ENCODE data around the gene OSCP1.

Gene OSCP1

DNA sequence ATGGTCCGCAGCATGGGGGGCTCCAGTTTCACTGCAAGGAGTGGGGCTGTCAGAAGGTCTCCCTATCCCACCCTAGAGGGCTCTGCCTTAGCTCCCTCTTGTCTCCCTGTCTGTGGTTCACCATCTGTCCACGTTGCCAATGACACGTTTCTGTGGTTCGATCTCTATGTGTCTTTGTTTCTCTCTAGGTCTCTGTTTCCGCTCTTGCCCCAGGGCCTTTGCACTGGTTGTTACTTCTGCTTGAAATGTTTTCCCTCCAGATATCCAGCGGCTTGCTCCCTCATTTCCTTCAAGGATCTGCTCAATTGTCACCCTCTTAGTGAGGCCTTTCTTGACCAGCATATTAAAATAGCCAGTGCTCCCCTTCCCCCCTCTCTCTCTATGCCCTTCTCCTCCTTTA, 22.4 kb upstream of the OSCP1 start:
- no peak for DNase-seq (ENCODE audit: low read depth, low spot score)

DNA sequence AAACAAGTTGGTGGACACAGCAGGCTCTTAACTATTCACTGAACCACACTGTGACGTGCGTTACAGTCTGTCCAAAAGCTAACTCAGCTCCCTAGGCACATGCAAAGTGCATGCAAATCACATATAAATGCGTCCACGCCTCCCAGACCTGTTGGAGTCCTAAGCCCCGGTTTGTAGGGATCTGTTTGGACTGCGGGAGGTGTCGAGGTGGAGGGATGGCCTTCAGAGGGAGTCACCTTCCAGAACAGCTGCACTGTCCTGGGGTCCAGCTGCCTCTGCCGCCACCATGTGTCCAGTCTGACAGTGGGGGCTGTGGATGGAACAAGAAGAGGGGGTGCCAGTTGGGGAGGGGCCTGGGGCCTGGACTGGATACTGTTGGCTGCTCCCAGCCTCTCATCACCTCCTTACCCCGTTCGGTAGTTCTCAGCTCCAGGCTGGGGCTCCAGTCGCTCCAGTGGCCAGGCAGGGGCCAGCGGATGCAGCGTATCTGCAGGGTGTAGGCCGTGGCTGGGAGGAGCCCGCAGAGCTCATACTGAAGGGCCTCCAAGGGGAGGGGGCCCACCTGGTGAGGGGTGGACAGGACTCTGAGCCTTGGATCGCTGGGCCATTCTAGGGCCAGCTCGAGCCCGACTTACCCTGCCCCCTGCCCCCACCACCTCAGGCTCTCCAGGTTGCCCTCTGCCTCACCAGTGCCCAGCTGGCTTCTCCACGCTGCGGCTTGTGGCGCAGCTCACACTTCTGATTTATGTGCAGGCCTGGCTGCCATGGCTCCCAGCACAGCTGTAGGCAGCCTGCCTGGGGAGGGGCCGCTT, 21.8 kb upstream of the OSCP1 start:
- DNase-seq (ENCODE audit: low read depth, low spot score), result no peak

DNA sequence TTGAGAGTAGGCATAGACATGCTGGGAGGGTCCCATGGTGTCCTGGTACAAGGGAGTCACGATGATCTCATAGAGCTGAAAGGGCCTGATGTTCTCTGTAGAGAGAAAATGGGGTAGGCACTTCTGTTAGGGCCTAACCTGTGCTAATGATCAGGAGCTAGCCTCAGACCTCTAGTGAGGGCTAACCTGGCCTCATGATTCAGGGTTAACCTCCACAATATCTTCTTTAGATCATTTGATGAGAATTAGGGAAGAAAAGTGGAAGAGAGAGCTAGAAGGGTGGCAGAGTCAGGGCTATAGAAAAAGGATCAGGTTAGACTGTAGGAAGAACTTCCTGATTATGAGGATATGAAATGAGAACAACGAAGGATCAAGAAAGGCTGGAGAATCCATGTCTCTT, 18.9 kb upstream of the OSCP1 start:
- no peak for DNase-seq (ENCODE audit: low read depth, low spot score)

DNA sequence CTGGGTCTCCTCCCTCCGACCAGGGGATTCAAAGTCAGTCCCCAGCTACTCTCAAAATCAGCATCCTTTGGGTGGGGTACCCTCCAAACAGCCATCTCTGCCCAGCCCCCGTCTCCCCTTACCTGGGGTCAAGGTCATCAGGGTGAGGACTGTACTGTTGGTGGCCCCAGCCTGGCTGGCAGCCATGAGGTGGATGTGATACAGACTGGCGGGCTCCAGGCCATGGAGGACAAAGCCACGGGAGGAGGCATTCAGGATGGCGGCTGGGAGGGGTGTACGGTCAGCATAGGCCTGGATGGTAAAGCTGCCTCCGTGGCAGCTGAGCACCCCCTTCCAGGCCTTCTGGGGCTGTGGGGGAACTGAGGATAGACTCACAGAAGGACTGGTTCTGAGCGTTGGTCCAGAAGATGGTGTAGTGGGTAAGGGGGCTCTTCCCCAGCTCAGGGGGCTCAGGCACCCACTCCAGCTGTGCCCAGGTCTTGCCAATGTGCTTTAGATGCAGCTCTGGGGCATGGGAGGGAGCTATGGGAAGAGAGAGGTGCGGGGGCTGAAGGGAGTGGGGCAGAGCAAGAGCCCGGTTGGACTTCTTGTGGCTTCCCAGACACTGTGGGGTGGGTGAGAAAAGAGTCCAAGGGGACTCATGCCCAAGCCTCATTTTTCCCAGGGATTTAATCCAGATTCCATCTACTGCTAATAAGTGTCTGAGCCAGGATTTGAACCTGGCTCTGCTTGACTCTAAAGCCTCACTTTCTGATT, 17.6 kb upstream of the OSCP1 start:
- no peak for DNase-seq (ENCODE audit: low read depth, low spot score)

DNA sequence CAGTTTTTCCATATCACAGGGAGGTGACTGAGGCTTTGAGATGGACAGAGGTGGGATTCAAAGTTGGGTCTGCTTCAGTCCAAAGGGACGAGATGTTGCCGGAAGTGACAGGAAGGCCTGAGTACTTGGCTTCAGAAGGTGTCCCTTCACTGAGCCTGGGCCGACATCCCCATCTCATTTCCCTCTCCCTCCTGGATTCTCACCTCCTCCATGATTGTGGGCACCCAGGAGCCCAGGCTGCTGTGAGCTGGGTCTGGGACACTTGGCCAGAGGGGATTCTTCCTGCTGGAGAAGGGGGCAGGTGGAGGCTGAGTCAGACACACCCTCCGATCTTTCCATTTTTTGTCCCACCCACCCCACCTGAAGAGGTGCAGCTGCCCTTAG, 16.8 kb upstream of the OSCP1 start:
- DNase-seq (ENCODE audit: low read depth, low spot score), result no peak

DNA sequence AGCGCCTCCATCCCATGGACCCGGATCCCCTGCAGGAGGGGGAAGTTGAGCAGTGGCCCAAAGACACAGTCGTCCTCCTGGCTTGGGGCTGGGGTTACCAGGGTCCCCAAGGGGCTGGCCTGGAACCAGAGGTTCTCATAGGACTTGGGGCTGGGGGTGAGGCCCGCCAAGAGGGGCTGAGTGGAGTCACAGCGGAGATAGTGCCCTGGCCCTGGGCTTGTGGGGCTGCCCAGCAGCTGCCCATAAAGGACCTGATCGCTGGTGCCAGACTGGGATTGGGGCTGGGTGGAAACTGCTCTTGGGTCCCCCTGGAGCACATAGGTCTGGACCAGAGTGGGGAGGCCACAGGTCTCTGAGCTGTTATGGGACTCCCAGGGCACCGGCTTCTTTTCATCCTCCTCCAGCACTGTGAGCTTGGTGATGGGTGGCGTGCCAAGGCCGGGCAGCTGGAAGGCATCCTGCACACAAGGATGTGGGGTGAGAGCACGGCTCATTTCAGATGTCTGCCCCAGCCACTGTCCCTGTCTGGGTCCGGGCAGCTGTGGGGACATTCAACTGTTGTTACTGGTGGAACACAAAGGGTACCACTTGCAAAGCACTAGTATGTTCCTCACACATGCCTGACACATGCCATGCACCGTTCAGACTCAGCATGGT, 16.2 kb upstream of the OSCP1 start:
- DNase-seq (ENCODE audit: low read depth, low spot score), result no peak

DNA sequence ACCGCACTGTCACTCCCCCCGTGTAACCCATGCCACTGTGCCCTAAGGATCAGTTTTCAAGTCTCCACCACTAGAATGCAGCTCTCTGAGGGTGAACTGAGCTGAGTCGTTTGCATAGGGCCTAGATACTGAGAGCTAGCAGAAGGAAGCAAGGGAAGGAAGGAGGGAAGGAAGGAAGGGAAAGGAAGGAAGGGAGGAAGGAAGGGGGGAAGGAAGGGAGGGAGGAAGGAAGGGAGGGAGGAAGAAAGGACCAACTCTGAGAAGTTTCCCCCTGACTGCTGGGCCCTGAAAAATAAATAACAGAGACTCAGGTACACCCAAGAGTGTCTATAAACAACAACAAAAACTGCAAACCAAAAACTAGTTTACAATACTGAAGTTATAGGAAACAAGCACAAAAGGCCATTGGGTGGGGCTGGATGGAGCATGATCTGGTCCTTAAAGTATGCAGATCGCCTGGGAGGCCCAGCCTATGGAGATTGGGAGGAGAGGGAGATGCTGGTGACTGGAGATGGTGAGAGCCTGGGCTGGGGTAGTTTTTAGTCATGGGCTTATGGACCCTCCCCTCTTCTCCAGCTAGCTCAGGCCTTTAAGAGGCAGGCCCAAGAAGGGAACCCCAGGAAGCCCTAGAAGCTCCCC, 15.6 kb upstream of the OSCP1 start:
- no peak for DNase-seq (ENCODE audit: low read depth, low spot score)

DNA sequence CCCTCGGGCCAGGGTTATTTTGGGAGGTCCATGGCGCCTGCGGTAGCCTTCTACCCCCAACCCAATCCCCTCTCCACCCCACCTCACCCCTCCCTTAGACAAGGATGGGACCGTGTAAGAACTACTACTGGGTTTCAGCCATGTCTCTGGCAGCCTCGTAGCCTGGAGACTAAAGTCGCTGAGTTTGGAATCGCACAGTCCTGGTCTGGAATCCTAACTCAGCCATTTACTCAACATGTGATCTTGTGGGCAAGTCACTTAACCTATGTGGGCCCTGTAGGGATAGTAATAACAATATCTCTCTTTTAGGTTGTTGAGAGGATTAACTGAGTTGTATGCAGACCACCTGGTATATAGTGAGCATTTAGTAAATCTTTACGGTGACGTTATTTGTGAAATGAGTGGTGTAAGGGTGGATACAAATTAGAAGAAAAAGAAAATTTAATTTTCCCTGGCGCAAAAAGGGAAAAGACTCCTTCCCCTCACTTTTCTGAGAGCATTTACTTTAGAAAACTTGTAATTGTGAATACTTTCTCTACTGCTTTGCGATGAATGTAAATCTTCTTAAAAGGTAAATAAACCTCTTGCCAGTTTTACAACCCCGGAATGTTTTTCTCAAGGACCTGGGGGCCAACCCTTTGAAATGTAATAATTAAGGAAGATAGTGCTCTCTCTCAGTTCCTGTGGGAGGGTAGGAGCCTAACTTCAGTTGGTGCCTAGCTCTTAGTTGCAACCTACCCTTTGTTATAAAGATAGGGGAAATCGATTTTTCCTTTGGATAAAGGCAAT, 14.5 kb upstream of the OSCP1 start:
- DNase-seq (ENCODE audit: low read depth, low spot score), result no peak

DNA sequence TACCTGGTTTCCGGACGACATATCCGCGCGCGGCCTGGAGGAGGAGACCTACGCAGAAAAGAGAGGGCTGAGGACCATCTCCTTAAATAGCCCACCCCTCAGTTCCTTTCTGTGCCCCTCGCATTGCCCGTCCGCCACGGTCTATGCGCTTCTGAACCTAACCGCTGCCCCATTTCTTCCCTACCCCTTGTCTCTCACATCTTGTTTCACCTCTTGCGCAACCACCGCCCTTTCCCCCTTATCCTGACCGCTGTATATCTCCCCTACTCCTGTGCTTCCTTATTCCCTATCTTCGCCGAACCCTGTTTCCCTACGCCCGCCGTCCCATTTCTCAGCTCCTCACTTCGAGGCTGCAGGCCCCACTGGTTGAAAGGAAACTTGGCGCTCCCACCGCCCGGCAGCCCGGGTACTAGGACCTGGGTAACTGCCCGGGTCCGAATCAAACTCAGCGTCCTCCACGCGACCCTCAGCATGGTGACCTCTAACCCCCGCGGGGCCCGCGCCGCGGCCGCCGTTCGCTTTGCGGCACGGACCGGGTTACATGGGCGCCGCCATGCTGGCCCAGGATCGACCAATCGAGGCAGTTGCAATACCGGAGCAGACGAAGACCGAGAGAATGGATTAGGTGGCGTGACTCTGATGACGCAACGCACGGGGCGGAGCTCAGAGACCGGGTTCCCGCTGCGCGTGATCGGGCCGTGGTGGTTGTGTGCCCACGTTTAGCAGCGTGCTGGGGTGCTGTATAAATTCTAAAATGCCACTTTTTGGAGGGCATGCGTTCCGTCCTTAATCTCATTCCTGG, 13.8 kb upstream of the OSCP1 start, which contains the start of gene MRPS15:
MRPS15 (minus strand) TSS at position 582 of the 802 bp plus-strand sequence; CDS start at position 473, 109 bp downstream.
- peak; percentile 97 for DNase-seq (ENCODE audit: low read depth, low spot score)

DNA sequence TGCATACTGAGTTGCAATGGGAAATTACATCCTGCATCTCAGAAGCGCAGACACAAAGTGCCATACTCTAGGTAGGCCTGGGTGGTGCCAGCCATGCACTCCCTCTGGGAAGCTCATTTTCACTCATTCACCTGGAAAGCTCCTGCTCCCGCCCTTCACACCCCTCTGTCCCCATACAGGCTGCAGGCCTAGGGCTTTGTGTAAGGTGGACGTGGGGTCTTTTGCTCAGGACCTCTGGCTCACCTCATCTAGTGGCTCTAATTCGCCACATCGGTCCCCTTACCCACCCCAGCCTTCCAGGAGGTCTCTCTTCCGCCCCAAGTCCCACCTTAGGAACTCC, 13.2 kb upstream of the OSCP1 start:
- DNase-seq (ENCODE audit: low read depth, low spot score), result no peak

DNA sequence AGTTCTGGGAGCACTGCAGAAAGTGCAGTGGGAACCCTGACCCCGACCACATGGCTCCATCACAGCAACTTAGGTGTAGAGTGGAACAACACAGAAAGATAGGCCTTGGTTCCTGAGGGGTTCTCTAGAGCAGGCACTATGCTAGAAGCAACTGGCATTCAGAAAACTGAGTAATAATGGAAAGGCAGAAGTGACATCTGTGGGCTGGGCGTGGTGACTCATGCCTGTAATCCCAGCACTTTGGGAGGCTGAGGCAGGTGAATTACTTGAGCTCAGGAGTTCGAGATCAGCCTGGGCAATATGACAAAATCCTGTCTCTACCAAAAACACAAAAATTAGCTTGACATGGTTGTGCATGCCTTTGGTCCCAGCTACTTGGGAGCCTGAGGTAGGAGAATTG, 8.7 kb upstream of the OSCP1 start:
- no peak for DNase-seq (ENCODE audit: low read depth, low spot score)

DNA sequence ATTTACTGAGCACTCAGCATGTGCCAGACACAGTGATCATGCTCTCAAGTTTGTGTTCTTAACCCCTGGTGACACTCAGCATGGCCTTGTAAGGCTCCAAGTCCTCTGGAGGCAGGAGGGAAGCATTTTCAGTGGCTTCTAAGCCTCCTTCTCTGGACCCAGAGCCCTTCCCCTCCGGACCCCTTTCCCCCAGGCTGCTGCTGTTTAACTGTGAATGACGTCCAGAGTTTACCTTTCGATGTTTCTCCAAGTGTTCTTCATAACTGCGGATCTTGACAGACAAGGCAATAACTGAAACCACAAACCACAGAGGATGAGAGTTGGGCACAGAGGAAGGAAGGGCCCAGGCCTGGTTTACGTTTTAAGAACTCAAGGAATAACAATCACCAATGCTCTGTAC, 7.4 kb upstream of the OSCP1 start:
- no peak for DNase-seq (ENCODE audit: low read depth, low spot score)

DNA sequence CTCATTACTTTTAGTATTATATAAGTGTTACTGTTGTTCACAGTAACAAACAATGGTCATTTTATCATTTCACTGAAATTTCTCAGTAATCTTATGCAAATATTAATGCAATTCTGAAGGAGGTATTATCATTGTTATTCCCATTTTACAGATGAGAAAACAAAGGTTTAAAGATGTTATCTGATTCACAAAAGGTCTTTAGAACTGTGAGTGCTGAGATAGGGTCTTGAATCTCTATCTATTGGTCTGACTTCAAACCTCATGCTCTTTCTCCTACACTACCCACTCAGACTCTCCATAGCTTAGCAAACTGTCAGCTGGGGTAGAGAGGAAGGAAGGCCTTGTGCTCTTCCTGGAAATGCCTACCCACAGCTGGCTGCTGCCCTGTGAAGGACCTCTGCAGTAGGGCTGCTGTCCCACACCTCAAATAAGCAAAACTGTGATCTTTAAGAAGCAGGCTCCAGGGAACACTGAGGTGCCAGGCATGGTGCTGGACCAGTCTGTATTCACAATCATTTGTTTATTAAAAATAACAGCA, 6.2 kb upstream of the OSCP1 start:
- no peak for DNase-seq (ENCODE audit: low read depth, low spot score)

DNA sequence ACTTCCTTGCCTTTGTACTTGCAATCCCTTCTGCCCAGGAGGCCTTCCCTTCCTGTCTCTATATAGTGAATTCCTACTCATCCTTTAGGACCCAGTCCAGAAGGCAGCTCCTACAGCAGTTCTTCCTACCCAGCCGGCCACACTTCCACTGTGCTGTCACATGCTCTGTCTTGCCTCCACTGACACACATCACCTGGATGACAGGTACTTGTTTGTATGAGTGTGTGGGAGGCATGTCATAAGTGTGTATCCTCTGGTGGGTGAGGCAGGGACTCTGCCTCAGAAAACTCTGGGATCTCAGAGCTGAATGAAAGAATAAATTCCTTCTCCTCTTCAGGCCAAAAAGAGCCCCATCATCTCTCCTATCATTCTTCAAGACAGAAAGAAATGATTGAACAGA, 5.1 kb upstream of the OSCP1 start:
- DNase-seq (ENCODE audit: low read depth, low spot score), result no peak

DNA sequence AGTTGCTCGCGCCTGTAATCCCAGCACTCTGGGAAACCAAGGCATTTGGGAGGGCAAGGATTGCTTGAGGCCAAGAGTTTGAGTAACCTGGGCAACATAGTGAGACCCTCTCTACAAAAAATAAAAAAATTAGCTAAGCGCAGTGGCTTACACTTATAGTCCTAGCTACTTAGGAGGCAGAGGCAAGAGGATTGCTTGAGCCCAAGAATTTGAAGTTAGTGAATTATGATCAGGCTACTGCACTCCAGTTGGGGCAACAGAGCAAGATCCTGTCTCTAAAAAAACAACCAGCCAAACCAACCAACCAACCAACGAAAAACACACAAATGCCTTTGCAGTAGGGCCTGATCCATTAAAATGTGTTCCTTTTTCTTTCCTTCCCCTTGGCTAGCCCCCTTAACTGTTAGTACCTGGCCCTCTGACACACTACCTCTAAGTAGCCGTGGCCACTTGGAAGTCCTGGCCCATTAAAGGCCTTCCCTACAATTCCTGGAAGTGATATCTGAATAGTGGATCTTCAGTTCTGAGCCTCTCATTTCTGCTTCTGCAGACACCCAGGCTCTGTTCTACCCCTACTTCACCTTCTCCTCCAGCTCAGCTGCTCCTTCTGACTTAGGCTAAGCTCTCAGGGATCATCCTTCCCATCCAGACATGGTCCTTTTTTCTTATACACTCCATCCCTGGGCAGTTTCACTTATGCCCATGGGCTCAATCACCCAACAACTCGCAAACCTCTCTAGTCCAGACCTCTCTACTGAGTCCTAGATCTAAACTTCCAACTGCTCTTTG, 3.5 kb upstream of the OSCP1 start:
- DNase-seq (ENCODE audit: low read depth, low spot score), result no peak

DNA sequence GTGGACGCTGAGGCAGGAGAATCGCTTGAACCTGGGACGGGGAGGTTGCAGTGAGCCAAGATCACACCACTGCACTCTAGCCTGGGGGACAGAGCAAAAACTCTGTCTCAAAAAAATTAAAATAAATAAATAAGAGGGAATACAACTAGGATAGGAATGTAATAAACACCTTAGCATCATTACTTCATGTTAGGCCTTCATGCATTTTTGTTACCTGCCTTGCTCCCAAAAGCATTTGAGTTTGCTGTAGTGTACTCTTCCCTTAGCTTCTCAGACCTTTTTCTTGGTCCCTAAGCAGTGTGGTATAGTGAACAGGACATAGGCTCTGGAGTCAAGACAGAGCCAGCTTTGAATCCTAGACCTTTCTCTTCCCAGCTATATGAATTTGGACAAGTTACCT, 2.8 kb upstream of the OSCP1 start:
- DNase-seq (ENCODE audit: low read depth, low spot score), result no peak

DNA sequence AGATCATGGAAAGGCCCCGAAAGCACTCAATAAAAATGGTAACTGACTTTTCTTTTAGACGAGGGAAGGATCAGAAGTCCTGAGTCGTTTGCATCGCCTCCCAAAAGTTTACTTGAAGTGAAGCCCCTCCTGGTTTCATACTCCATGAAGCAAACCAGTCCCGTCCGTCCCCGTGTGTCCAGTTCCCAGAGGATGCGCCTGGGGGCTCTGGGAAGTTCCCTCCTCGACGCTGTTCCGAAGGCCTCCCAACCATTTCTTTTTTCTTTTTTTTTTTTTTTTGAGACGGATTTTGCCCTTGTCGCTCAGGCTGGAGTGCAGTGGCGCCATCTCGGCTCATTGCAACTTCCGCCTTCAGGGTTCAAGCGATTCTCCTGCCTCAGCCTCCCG, 661 bp upstream of the OSCP1 start:
- no peak for DNase-seq (ENCODE audit: low read depth, low spot score)

DNA sequence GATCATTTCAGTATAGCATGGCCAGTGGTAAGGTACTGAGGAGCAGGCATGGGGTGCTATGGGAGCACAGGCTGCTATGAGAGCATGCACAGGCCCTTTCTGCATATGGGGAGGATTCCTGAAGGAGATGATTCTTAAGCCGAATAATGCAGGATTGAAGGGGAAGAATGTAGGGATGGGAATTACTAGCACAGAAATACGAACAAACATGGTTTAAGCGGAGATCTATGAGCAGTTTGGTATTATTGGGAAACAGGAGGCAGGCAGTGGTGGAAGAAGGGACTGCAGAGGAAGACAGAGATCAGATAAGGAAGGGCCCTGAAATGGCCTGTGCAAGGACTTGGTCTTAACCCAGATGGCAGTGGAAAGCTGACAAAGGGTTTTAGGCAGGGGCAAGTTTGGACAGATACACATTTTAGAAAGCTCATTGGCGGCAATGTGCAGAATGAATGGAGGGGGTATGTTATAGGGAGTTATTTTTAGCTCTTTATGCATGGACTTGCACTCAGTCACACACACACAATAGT, 1.7 kb downstream of the OSCP1 start:
- no peak for DNase-seq (ENCODE audit: low read depth, low spot score)

DNA sequence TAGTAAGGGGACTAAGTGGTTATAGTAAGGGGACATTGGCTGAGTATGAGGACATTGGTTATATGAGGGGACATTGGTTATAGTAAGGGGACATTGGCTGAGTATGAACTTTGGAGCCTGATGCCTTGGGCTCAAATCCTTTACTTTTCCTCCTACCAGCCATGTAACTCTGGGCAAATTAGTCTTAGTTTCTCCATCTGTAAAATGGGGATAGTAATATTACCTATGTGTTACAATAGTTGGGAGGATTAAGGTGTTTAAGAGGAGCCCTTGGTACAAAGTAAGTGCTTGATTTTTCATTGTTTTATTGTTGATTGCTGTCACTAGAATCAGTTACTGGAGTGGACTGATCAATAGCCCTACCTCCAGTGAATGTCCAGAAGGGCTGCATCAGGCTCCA, 2.8 kb downstream of the OSCP1 start:
- DNase-seq (ENCODE audit: low read depth, low spot score), result no peak
